Stomach smooth muscle (tissue), 2 donors: Measurements from ENCODE around the gene SKAP1.
"Not testable (repeated sequence)": the region's sequence is repeated elsewhere in the genome, so short reads cannot be mapped to it uniquely, and the experiment has no call there.

Experiments
- H3K27ac ChIP-seq: one replicate; pipeline ENCODE4 v1.7.0; 2013; ENCODE audit warnings: mild to moderate bottlenecking, low read length, inconsistent platforms
- H3K27me3 ChIP-seq, 2 donors: one replicate each; pipeline ENCODE4 v1.7.0; 2013; ENCODE audit warnings: low read length in 2 of 2; ENCODE audit not compliant: insufficient read depth in 2 of 2, control insufficient read depth in 1 of 2
- H3K36me3 ChIP-seq, 2 donors: one replicate each; pipeline ENCODE4 v1.7.0; 2013; ENCODE audit warnings: low read length in 2 of 2; ENCODE audit not compliant: control insufficient read depth in 2 of 2, insufficient read depth in 2 of 2
- H3K4me1 ChIP-seq: one replicate; pipeline ENCODE4 v1.7.0; 2013; ENCODE audit warnings: low read length; ENCODE audit not compliant: control insufficient read depth, insufficient read depth
- H3K4me3 ChIP-seq, 2 donors: one replicate each; pipeline ENCODE4 v1.7.0; 2013; ENCODE audit warnings: low read length in 2 of 2
- H3K9ac ChIP-seq, 2 donors: one replicate each; pipeline ENCODE4 v1.7.0; 2013; ENCODE audit warnings: low read length in 2 of 2, mild to moderate bottlenecking in 1 of 2
- H3K9me3 ChIP-seq, 2 donors: one replicate each; pipeline ENCODE4 v1.7.0; 2013; ENCODE audit warnings: low read length in 2 of 2; ENCODE audit not compliant: control insufficient read depth in 2 of 2
- donor health status: healthy.
- donor health status: Pancreatic carcinoma.

SKAP1 gene

GRCh38 chr17:48433896-48434295 is 3.9 kb upstream of the SKAP1 start:
- Histone ChIP-seq H3K27ac (no peak overlapping the region), H3K4me1 (peaks cover 4% of the 10 kb centered on the region), H3K27me3 (peaks cover 33 to 35% of the 10 kb centered on the region in 2 donors), H3K9me3 (no peaks in the 10 kb centered on the region), H3K4me3 (no peak overlapping the region), H3K9ac (no peak overlapping the region), H3K36me3 (no peaks in the 10 kb centered on the region)

- Histone ChIP-seq H3K9ac (no peak overlapping the region), H3K36me3 (no peaks in the 10 kb centered on the region), H3K4me3 (no peak overlapping the region), H3K9me3 (no peaks in the 10 kb centered on the region), H3K27me3 (peaks cover 33 to 40% of the 10 kb centered on the region in 2 donors), H3K4me1 (peaks cover 4% of the 10 kb centered on the region), H3K27ac (no peak overlapping the region)
These were observed 3.1 kb upstream of the SKAP1 start for GRCh38 chr17:48432820-48433775.

GRCh38 chr17:48429156-48429555 is 858 bp downstream of the SKAP1 start:
- H3K27ac ChIP-seq = no peak overlapping the region
- no peak overlapping the region for H3K4me3 ChIP-seq
- H3K9me3 ChIP-seq = no peaks in the 10 kb centered on the region
- H3K4me1 ChIP-seq = peaks cover 4% of the 10 kb centered on the region
- no peak overlapping the region for H3K9ac ChIP-seq
- peaks cover 31 to 39% of the 10 kb centered on the region in 2 donors for H3K27me3 ChIP-seq
- no peaks in the 10 kb centered on the region for H3K36me3 ChIP-seq

GRCh38 chr17:48427598-48427997 is 2.4 kb downstream of the SKAP1 start:
- Histone ChIP-seq H3K36me3 (no peaks in the 10 kb centered on the region), H3K27me3 (peaks cover 25 to 34% of the 10 kb centered on the region in 2 donors), H3K9ac (no peak overlapping the region), H3K4me1 (peaks cover 4% of the 10 kb centered on the region), H3K27ac (no peak overlapping the region), H3K9me3 (no peaks in the 10 kb centered on the region), H3K4me3 (no peak overlapping the region)

GRCh38 chr17:48426761-48427500 is 3.1 kb downstream of the SKAP1 start:
- H3K9me3 ChIP-seq = no peaks in the 10 kb centered on the region
- no peak overlapping the region for H3K4me3 ChIP-seq
- H3K27ac ChIP-seq = no peak overlapping the region
- peaks cover 4% of the 10 kb centered on the region for H3K4me1 ChIP-seq
- no peak overlapping the region for H3K9ac ChIP-seq
- no peaks in the 10 kb centered on the region for H3K36me3 ChIP-seq
- peaks cover 23 to 34% of the 10 kb centered on the region in 2 donors for H3K27me3 ChIP-seq

GRCh38 chr17:48426019-48426665 is 3.9 kb downstream of the SKAP1 start:
- no peaks in the 10 kb centered on the region for H3K9me3 ChIP-seq
- no peak overlapping the region for H3K9ac ChIP-seq
- peaks cover 4% of the 10 kb centered on the region for H3K4me1 ChIP-seq
- H3K4me3 ChIP-seq = no peak overlapping the region
- H3K36me3 ChIP-seq = no peaks in the 10 kb centered on the region
- no peak overlapping the region for H3K27ac ChIP-seq
- H3K27me3 ChIP-seq = peaks cover 17 to 26% of the 10 kb centered on the region in 2 donors

- H3K4me1 ChIP-seq, H3K4me3 ChIP-seq, H3K27ac ChIP-seq, H3K36me3 ChIP-seq, H3K9ac ChIP-seq, H3K9me3 ChIP-seq, H3K27me3 ChIP-seq: not testable (repeated sequence)
These were observed 8.0 kb downstream of the SKAP1 start for GRCh38 chr17:48422060-48422459.

- no peaks in the 10 kb centered on the region for H3K4me1 ChIP-seq
- no peak overlapping the region for H3K4me3 ChIP-seq
- H3K9ac ChIP-seq = no peak overlapping the region
- H3K36me3 ChIP-seq = no peaks in the 10 kb centered on the region
- H3K27me3 ChIP-seq = peaks cover 7 to 8% of the 10 kb centered on the region in 2 donors
- H3K27ac ChIP-seq = no peak overlapping the region
- H3K9me3 ChIP-seq = no peaks in the 10 kb centered on the region
These were observed 9.2 kb downstream of the SKAP1 start for GRCh38 chr17:48420823-48421222.

- no peaks in the 10 kb centered on the region for H3K4me1 ChIP-seq
- no peak overlapping the region for H3K9ac ChIP-seq
- H3K9me3 ChIP-seq = no peaks in the 10 kb centered on the region
- H3K36me3 ChIP-seq = no peaks in the 10 kb centered on the region
- peaks cover 11 to 15% of the 10 kb centered on the region in 2 donors for H3K27me3 ChIP-seq
- H3K4me3 ChIP-seq = no peak overlapping the region
- no peak overlapping the region for H3K27ac ChIP-seq
These were observed 13.0 kb downstream of the SKAP1 start for GRCh38 chr17:48416971-48417370.

GRCh38 chr17:48413613-48414405 is 16.2 kb downstream of the SKAP1 start:
- Histone ChIP-seq H3K27me3 (peaks cover 14 to 16% of the 10 kb centered on the region in 2 donors), H3K27ac (no peak overlapping the region), H3K9me3 (no peaks in the 10 kb centered on the region)

More at GRCh38 chr17:48413613-48414405, 16.2 kb downstream of the SKAP1 start:
- Histone ChIP-seq H3K9ac (no peak overlapping the region), H3K36me3 (no peaks in the 10 kb centered on the region), H3K4me1 (no peaks in the 10 kb centered on the region), H3K4me3 (no peak overlapping the region)
